Measurements from ENCODE around the gene PGAP6.

DNA sequence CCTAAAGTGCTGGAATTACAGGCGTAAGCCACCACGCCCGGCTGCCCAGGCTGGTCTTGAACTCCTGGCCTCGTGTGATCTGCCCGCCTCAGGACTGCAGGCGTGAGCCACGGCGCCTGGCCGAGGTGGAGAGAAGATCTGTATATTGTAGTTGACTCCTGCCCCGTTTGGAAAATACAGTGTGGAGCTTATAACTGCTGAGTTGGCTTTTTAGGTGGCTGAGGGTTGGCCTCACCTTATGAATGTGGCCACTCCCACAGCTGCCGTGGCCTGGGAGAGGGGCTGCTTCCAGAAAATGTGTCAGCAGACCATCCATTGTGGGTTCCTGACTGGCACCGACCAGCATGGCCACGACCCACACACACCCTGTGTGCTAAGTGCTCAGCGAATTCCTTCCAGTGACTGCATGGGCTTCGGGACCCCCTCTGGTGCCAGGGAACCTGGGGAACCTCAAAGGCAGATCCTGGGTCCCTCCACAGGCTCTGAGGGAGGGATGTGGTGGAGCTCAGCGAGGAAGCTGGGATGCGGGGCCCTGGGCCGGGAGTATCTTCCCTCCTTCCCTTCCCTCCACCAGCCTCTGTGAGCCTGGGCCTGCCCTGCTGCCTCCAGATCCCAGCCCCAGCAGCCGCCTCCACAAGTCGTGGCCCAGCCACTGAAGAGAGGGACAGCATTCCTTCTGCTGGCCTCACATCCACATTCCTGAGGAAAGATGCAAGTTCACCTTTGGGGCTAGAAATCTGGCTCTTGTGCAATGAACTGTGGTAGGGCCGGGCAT, 32.8 kb upstream of the PGAP6 start:
- TF ChIP-seq CTCF (IDR thresholded peaks at IDR 0.05) (no peak), POLR2A (IDR thresholded peaks at IDR 0.05) (no peak)

Measured in adrenal gland (tissue), 5 donors.